GM21423 (cell line): Measurements from ENCODE around the gene PTPRR.

ENCODE experiments used
- ATAC-seq: cut with Tn5 transposase; IDR thresholded peaks from one replicate; pipeline ENCODE4 v1.9.1; 2021; ENCODE audit warnings: mild to moderate bottlenecking, moderate library complexity; ENCODE audit not compliant: unreplicated experiment

Gene PTPRR

GRCh38 chr12:70918321-70918720 is 2.2 kb downstream of the PTPRR start:
- ATAC-seq: no peak

- ATAC-seq: no peak
Observed at GRCh38 chr12:70910666-70911065, 9.9 kb downstream of the PTPRR start.

- ATAC-seq: no peak
Observed at GRCh38 chr12:70908978-70909377, 11.6 kb downstream of the PTPRR start.

- no peak for ATAC-seq
Observed at GRCh38 chr12:70907412-70907811, 13.1 kb downstream of the PTPRR start.

GRCh38 chr12:70895956-70896355 is 24.6 kb downstream of the PTPRR start:
- ATAC-seq: no peak

GRCh38 chr12:70892593-70892992 is 27.9 kb downstream of the PTPRR start:
- ATAC-seq: no peak

- no peak for ATAC-seq
Observed at GRCh38 chr12:70890895-70891832, 29.4 kb downstream of the PTPRR start.

GRCh38 chr12:70885956-70886355 is 34.6 kb downstream of the PTPRR start:
- ATAC-seq: no peak

- no peak for ATAC-seq
Observed at GRCh38 chr12:70883855-70884254, 36.7 kb downstream of the PTPRR start.

- no peak for ATAC-seq
Observed at GRCh38 chr12:70880744-70881143, 39.8 kb downstream of the PTPRR start.

GRCh38 chr12:70876952-70877351 is 43.6 kb downstream of the PTPRR start:
- no peak for ATAC-seq

- ATAC-seq: no peak
Observed at GRCh38 chr12:70875628-70876027, 44.9 kb downstream of the PTPRR start.

- ATAC-seq: no peak
Observed at GRCh38 chr12:70854881-70855568, 65.5 kb downstream of the PTPRR start.

GRCh38 chr12:70854138-70854537 is 66.4 kb downstream of the PTPRR start:
- no peak for ATAC-seq

GRCh38 chr12:70853326-70853725 is 67.2 kb downstream of the PTPRR start:
- ATAC-seq: no peak

GRCh38 chr12:70852416-70853150 is 68.0 kb downstream of the PTPRR start:
- no peak for ATAC-seq

- no peak for ATAC-seq
Observed at GRCh38 chr12:70849265-70849960, 71.1 kb downstream of the PTPRR start.

GRCh38 chr12:70847871-70848270 is 72.7 kb downstream of the PTPRR start:
- no peak for ATAC-seq

GRCh38 chr12:70845268-70845667 is 75.3 kb downstream of the PTPRR start:
- ATAC-seq: no peak

- ATAC-seq: no peak
Observed at GRCh38 chr12:70843363-70843762, 77.2 kb downstream of the PTPRR start.

- no peak for ATAC-seq
Observed at GRCh38 chr12:70842942-70843341, 77.6 kb downstream of the PTPRR start.
